Smooth muscle cell (in vitro differentiated cells): ENCODE data around the gene RIOX2. TPM values are rescaled to one million over a fixed set of nuclear protein-coding genes. Genes with fewer than 3 reads are reported as not detected.

Source experiments
- DNase-seq: peaks from one replicate; lab custom pipeline; 2025; ENCODE audit not compliant: unreplicated experiment; lab: John Stamatoyannopoulos, UW
- H2AFZ ChIP-seq: fragments of 200-600 bp; sonication (generic); 2 replicates; pipeline ENCODE4 v1.6.0; 2016; ENCODE audit warnings: antibody characterized with exemption, low read depth, mild to moderate bottlenecking
- H3F3A ChIP-seq: fragments of 200-600 bp; sonication (generic); 2 replicates; pipeline ENCODE4 v1.6.0; 2017; ENCODE audit warnings: antibody characterized with exemption, low read depth
- H3K27ac ChIP-seq: fragments of 200-600 bp; sonication (generic); 2 replicates; pipeline ENCODE4 v1.5.1; 2016; ENCODE audit warnings: low read depth, mild to moderate bottlenecking
- H3K27me3 ChIP-seq: fragments of 200-600 bp; sonication (generic); 2 replicates; pipeline ENCODE4 v1.6.1; 2016; ENCODE audit warnings: low read depth, mild to moderate bottlenecking
- H3K36me3 ChIP-seq: fragments of 200-600 bp; sonication (generic); 2 replicates; pipeline ENCODE4 v1.5.1; 2016; ENCODE audit warnings: low read depth
- H3K4me1 ChIP-seq: fragments of 200-600 bp; sonication (generic); 2 replicates; pipeline ENCODE4 v1.5.1; 2016; ENCODE audit warnings: low read depth
- H3K4me2 ChIP-seq: fragments of 200-600 bp; sonication (generic); 2 replicates; pipeline ENCODE4 v1.6.0; 2016; ENCODE audit warnings: mild to moderate bottlenecking
- H3K4me3 ChIP-seq: fragments of 200-600 bp; sonication (generic); 2 replicates; pipeline ENCODE4 v1.5.1; 2016; ENCODE audit warnings: mild to moderate bottlenecking
- H3K79me2 ChIP-seq: fragments of 200-600 bp; sonication (generic); 2 replicates; pipeline ENCODE4 v1.6.0; 2016; ENCODE audit warnings: low read depth, mild to moderate bottlenecking
- H3K9ac ChIP-seq: fragments of 200-600 bp; sonication (generic); 2 replicates; pipeline ENCODE4 v1.6.0; 2016; ENCODE audit warnings: low read depth
- H3K9me3 ChIP-seq: fragments of 200-600 bp; sonication (generic); replicated peaks from 2 replicates; pipeline ENCODE4 v1.5.1; 2016; ENCODE audit warnings: low read depth
- H4K20me1 ChIP-seq: fragments of 200-600 bp; sonication (generic); 2 replicates; pipeline ENCODE4 v1.6.0; 2016; ENCODE audit warnings: low read depth
- WGBS: methylation state at CpG from one replicate; pipeline ENCODE4 v1.1.7; 2016; ENCODE audit warnings: low lambda C conversion rate; 5-methylcytosine and 5-hydroxymethylcytosine counted together
- polyA plus RNA-seq: library from polyadenylated mRNA; unstranded; fragments of >200 nt; fragmentation: Nextera tagmentation; extraction: Ambion mirVana; gene quantifications from 2 replicates; pipeline ENCODE4 v1.2.1, GENCODE V29; 2016
- total RNA-seq: library from RNA; depleted of rRNA; stranded (reverse); fragments of >200 nt; gene quantifications from 2 replicates; pipeline ENCODE4 v1.2.3, GENCODE V29; 2014
- TF ChIP-seq, protein P1 (sequence below): fragments of 200-600 bp; sonication (generic); IDR thresholded peaks from 2 replicates; pipeline ENCODE4 v1.5.1; 2017; ENCODE audit warnings: borderline replicate concordance, mild to moderate bottlenecking, antibody characterized with exemption; ENCODE audit not compliant: insufficient read depth, poor library complexity, severe bottlenecking

RIOX2 gene
- total RNA-seq (13.0 and 17.8 TPM in 2 replicates), polyA plus RNA-seq (8.9 and 14.6 TPM in 2 replicates)

DNA sequence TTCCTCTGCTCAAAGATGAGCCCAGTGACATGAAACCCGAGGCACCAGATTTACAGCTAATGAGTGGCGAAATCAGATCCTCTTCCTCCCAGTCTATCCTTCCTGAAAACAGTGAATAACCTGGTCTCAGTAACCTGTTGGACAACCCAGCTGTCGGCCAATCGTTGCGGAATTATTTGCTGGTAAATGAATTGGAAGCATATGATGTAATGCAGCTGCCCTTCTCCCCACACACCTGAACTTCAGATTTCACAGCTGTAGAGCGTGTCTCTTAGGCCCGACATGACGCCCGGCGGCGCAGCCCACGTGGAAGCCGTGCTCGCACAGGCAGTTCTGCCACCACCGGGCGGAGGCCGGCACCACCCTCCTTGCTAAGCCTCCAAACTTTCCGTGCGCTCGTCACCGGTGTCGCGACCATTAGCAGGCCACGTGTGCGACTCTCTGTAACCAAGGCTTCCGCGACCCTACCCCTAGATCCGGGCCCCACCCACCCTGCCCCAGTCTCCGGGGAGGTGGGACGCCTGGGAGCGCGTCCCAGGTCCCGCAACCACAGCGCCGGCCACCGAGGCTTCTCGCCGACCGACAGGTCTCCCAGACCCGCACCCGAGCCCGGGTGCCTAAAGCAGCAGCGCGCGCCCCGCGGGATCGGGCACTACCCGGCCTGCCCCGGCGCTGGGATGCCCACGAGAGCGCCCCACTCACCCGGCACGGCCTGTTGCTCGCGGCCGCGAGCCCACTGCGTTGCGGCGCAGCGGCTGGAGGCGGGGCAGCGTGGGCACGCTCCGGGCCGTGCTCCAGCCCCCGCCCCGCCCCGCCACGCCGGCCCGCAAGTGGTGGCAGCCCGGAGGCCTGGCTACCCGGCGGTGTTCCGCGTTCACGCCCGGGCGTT is at the start of gene RIOX2:
TSS of gene RIOX2 (minus strand) at position 753 of the 889 bp plus-strand sequence. CDS start 4,838 bp downstream, outside the sequence.
- Histone ChIP-seq H3K79me2 (peaks cover 17% of the 10 kb centered on the region), H3K36me3 (no peaks in the 10 kb centered on the region), H3K4me2 (peak within 1 kb of the TSS; percentile 82), H3K4me3 (peak within 1 kb of the TSS; percentile 86), H3F3A (no peaks in the 10 kb centered on the region), H3K27ac (peak within 1 kb of the TSS; percentile 51), H3K4me1 (peaks cover 5% of the 10 kb centered on the region), H3K27me3 (no peaks in the 10 kb centered on the region), H3K9me3 (no peaks in the 10 kb centered on the region), H2AFZ (peak within 1 kb of the TSS; percentile 58), H4K20me1 (no peaks in the 10 kb centered on the region), H3K9ac (peak within 1 kb of the TSS; percentile 12)
- 4% methylated on average over 47 of the region's 82 CpGs for WGBS
- DNase-seq = peak; percentile 40
- TF ChIP-seq, protein P1, sequence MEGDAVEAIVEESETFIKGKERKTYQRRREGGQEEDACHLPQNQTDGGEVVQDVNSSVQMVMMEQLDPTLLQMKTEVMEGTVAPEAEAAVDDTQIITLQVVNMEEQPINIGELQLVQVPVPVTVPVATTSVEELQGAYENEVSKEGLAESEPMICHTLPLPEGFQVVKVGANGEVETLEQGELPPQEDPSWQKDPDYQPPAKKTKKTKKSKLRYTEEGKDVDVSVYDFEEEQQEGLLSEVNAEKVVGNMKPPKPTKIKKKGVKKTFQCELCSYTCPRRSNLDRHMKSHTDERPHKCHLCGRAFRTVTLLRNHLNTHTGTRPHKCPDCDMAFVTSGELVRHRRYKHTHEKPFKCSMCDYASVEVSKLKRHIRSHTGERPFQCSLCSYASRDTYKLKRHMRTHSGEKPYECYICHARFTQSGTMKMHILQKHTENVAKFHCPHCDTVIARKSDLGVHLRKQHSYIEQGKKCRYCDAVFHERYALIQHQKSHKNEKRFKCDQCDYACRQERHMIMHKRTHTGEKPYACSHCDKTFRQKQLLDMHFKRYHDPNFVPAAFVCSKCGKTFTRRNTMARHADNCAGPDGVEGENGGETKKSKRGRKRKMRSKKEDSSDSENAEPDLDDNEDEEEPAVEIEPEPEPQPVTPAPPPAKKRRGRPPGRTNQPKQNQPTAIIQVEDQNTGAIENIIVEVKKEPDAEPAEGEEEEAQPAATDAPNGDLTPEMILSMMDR = no peak

DNA sequence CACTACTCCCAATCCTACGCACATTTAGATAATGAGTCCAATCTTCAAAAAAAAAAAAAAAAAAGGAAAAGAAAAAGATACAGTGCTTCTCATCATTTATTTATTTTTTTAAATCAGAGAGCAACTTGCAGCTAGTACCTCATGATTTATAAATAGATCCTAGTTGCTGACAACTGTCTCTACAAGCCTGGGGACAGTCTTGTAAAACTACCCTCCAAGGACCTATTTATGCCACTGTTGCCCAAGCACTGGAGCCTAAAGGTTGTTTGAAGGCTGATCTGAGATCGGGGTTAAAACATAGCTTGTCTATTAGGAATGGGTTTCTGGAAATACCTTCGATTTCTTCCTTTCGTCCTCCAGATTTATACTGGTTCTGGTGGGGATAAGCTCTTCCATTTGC is 48.2 kb upstream of the RIOX2 start:
- Histone ChIP-seq H3K4me3 (no peak overlapping the region), H4K20me1 (no peaks in the 10 kb centered on the region), H3K9ac (no peak overlapping the region), H3F3A (no peaks in the 10 kb centered on the region), H3K27me3 (no peaks in the 10 kb centered on the region), H3K36me3 (no peaks in the 10 kb centered on the region), H3K79me2 (no peaks in the 10 kb centered on the region), H3K27ac (no peak overlapping the region), H3K4me2 (no peak overlapping the region), H3K4me1 (no peaks in the 10 kb centered on the region), H3K9me3 (no peaks in the 10 kb centered on the region), H2AFZ (no peak overlapping the region)
- TF ChIP-seq, protein P1 = no peak
- no peak for DNase-seq
- WGBS = 94% methylated on average over 4 of the region's 4 CpGs

DNA sequence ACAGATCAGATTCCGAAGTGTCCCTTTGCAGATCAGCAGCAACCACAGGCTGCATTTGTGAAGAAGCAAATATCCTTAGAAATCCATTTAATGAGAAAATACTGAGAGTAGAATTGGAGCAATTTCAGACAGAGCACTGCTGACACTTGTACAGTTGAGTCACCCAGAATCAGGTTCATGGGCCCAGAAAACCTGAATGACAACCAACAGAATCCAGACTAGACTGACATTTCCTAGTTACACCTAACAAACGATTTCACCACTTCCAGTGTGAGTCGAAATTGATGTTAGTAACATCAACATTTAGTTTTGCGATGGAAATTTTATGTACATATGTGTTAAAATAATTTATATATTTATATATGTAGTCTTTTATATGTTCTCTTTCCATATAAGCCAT is 46.1 kb upstream of the RIOX2 start:
- no peak overlapping the region for H2AFZ ChIP-seq
- H3K9me3 ChIP-seq = no peaks in the 10 kb centered on the region

More for the DNA sequence above, 46.1 kb upstream of the RIOX2 start:
- TF ChIP-seq, protein P1 = no peak
- no peaks in the 10 kb centered on the region for H3K4me1 ChIP-seq
- H4K20me1 ChIP-seq = no peaks in the 10 kb centered on the region
- WGBS = 85% methylated on average over 4 of the region's 4 CpGs
- H3K36me3 ChIP-seq = no peaks in the 10 kb centered on the region
- no peak overlapping the region for H3K27ac ChIP-seq
- H3K27me3 ChIP-seq = no peaks in the 10 kb centered on the region
- no peak overlapping the region for H3K9ac ChIP-seq
- DNase-seq = no peak
- H3F3A ChIP-seq = no peaks in the 10 kb centered on the region
- no peak overlapping the region for H3K4me2 ChIP-seq
- no peaks in the 10 kb centered on the region for H3K79me2 ChIP-seq
- no peak overlapping the region for H3K4me3 ChIP-seq
